Suprapubic skin (tissue), 4 donors: ENCODE measurements around the gene STK25. TPM values are rescaled to one million over a fixed set of nuclear protein-coding genes. Genes with fewer than 3 reads are reported as not detected.

Experiments used
- DNase-seq, 2 donors: peaks; one replicate each; pipeline ENCODE4 v3.0.0-alpha.2; 2019; ENCODE audit warnings: low spot score in 2 of 2
- H3K27ac ChIP-seq: fragments of 200-600 bp; sonication (generic); one replicate; pipeline ENCODE4 v1.5.1; 2019
- H3K27me3 ChIP-seq: fragments of 200-600 bp; sonication (generic); one replicate; pipeline ENCODE4 v1.5.1; 2019
- H3K36me3 ChIP-seq: fragments of 200-600 bp; sonication (generic); one replicate; pipeline ENCODE4 v1.5.1; 2019
- H3K4me1 ChIP-seq: fragments of 200-600 bp; sonication (generic); one replicate; pipeline ENCODE4 v1.5.1; 2019
- H3K4me3 ChIP-seq: fragments of 200-600 bp; sonication (generic); one replicate; pipeline ENCODE4 v1.5.1; 2019; ENCODE audit warnings: mild to moderate bottlenecking
- H3K9me3 ChIP-seq: fragments of 200-600 bp; sonication (generic); one replicate; pipeline ENCODE4 v1.5.1; 2019
- CTCF ChIP-seq, 2 donors: fragments of 200-600 bp in 1 of 2; fragments of 450-650 bp in 1 of 2; sonication (generic) in 1 of 2; IDR thresholded peaks; one replicate each; pipeline ENCODE4 v1.5.1; 2016 to 2019; ENCODE audit warnings: antibody characterized with exemption in 2 of 2, mild to moderate bottlenecking in 1 of 2, moderate library complexity in 1 of 2
- EP300 ChIP-seq: sonication (generic); formaldehyde crosslinking; IDR thresholded peaks from one replicate; pipeline ENCODE4 v1.6.1; 2017; ENCODE audit warnings: antibody characterized with exemption
- POLR2A ChIP-seq, 2 donors: fragments of 450-650 bp; IDR thresholded peaks; one replicate each; pipeline ENCODE4 v1.6.1; 2017; ENCODE audit warnings: antibody characterized with exemption in 2 of 2, mild to moderate bottlenecking in 2 of 2, moderate library complexity in 2 of 2
- POLR2AphosphoS5 ChIP-seq, 3 donors: sonication (generic); formaldehyde crosslinking; IDR thresholded peaks; one replicate each; pipeline ENCODE4 v1.6.1; 2017; ENCODE audit warnings: antibody characterized with exemption in 3 of 3
- WGBS: methylation state at CpG from one replicate; pipeline ENCODE4 v1.1.5; 2018; 5-methylcytosine and 5-hydroxymethylcytosine counted together
- total RNA-seq, 4 donors: library from RNA; depleted of rRNA; stranded (reverse); fragments of >200 nt; gene quantifications; one replicate each; pipeline ENCODE4 v1.1.0, GENCODE V29; 2016

STK25 gene
- total RNA-seq, 4 donors from 2014 or later = 131 to 232 (median 147) TPM

GRCh38 chr2:241493092-241493491 lies 15.3 kb downstream of the STK25 start:
- WGBS = 84% methylated on average over 10 of the region's 10 CpGs
- Histone ChIP-seq H3K27me3 (no peaks in the 10 kb centered on the region), H3K36me3 (peaks cover 75% of the 10 kb centered on the region), H3K4me3 (no peak overlapping the region), H3K9me3 (no peaks in the 10 kb centered on the region), H3K27ac (no peak overlapping the region), H3K4me1 (peaks cover 6% of the 10 kb centered on the region)
- TF ChIP-seq POLR2A (IDR thresholded peaks at IDR 0.05) = no peak
- no peak for TF ChIP-seq CTCF (IDR thresholded peaks at IDR 0.05)
- no peak for TF ChIP-seq EP300
- no peak for TF ChIP-seq POLR2AphosphoS5 (IDR thresholded peaks at IDR 0.05)
- no peak for DNase-seq

DNA sequence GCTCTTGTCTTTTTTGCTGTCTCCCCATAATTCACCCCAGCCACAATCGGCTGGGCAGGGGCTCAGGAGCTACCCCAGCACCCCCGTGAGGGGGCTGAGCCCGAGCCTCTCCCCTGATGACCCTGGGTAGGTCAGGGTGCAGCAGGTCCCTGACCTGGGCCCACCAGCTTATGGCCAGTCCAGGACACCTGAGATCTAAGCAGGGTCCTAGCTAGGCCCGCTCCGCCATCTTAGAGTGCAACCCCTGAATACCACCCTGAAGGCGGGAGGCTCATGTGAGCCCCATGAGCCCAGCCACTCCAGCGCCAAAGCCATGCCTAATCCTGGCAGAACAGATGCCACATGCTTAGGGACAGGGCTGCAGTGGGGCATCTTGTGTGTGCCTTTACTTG lies 16.2 kb downstream of the STK25 start:
- Histone ChIP-seq H3K27ac (no peak overlapping the region), H3K36me3 (peaks cover 66% of the 10 kb centered on the region), H3K9me3 (no peaks in the 10 kb centered on the region), H3K27me3 (no peaks in the 10 kb centered on the region), H3K4me3 (no peak overlapping the region), H3K4me1 (peaks cover 6% of the 10 kb centered on the region)
- DNase-seq = no peak
- 96% methylated on average over 5 of the region's 7 CpGs for WGBS
- no peak for TF ChIP-seq CTCF (IDR thresholded peaks at IDR 0.05)
- no peak for TF ChIP-seq POLR2AphosphoS5 (IDR thresholded peaks at IDR 0.05)
- no peak for TF ChIP-seq POLR2A (IDR thresholded peaks at IDR 0.05)
- TF ChIP-seq EP300 = no peak

DNA sequence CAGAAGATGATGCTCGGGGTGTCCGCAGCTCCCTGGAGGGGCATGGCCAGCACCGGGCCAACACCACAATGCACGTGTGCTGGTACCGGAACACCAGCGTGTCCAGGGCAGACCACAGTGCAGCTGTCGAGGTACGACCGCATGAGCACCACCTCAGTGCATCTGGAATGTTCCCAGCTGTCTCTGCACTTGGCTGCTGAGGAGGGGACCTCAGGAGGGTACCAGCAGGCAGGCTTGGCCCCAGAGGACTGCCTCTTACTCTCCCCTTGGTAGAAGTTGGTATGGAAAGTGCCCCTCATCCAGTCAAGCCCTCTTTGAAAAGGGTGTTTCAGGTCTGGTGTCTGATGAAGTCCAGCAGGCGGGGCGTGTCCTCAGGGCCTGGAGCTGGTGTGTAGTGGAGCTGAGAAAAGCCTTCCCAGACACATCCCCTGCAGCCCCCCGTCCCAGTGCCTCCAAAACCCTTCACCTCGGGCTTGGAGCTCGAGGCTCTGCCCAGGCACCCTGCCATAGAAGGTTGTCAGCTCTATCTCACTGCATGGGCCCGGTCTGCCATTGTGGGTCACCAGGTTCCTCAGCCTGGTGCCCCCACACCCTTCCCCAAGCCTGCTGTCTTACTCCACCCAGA lies 16.7 kb downstream of the STK25 start:
- no peaks in the 10 kb centered on the region for H3K27me3 ChIP-seq
- DNase-seq = no peak
- H3K4me1 ChIP-seq = peaks cover 6% of the 10 kb centered on the region
- 87% methylated on average over 8 of the region's 15 CpGs for WGBS
- H3K4me3 ChIP-seq = no peak overlapping the region
- peaks cover 66% of the 10 kb centered on the region for H3K36me3 ChIP-seq
- H3K9me3 ChIP-seq = no peaks in the 10 kb centered on the region
- TF ChIP-seq EP300 = no peak
- TF ChIP-seq POLR2A (IDR thresholded peaks at IDR 0.05) = no peak
- TF ChIP-seq POLR2AphosphoS5 (IDR thresholded peaks at IDR 0.05) = no peak
- TF ChIP-seq CTCF (IDR thresholded peaks at IDR 0.05) = no peak
- no peak overlapping the region for H3K27ac ChIP-seq

GRCh38 chr2:241490825-241491506 lies 17.4 kb downstream of the STK25 start:
- Histone ChIP-seq H3K27me3 (no peaks in the 10 kb centered on the region), H3K4me3 (no peak overlapping the region), H3K4me1 (peaks cover 6% of the 10 kb centered on the region), H3K27ac (no peak overlapping the region), H3K36me3 (peaks cover 62% of the 10 kb centered on the region), H3K9me3 (no peaks in the 10 kb centered on the region)
- WGBS = 67% methylated on average over 12 of the region's 16 CpGs
- DNase-seq = no peak
- TF ChIP-seq EP300 (no peak), CTCF (IDR thresholded peaks at IDR 0.05) (no peak), POLR2AphosphoS5 (IDR thresholded peaks at IDR 0.05) (no peak)

DNA sequence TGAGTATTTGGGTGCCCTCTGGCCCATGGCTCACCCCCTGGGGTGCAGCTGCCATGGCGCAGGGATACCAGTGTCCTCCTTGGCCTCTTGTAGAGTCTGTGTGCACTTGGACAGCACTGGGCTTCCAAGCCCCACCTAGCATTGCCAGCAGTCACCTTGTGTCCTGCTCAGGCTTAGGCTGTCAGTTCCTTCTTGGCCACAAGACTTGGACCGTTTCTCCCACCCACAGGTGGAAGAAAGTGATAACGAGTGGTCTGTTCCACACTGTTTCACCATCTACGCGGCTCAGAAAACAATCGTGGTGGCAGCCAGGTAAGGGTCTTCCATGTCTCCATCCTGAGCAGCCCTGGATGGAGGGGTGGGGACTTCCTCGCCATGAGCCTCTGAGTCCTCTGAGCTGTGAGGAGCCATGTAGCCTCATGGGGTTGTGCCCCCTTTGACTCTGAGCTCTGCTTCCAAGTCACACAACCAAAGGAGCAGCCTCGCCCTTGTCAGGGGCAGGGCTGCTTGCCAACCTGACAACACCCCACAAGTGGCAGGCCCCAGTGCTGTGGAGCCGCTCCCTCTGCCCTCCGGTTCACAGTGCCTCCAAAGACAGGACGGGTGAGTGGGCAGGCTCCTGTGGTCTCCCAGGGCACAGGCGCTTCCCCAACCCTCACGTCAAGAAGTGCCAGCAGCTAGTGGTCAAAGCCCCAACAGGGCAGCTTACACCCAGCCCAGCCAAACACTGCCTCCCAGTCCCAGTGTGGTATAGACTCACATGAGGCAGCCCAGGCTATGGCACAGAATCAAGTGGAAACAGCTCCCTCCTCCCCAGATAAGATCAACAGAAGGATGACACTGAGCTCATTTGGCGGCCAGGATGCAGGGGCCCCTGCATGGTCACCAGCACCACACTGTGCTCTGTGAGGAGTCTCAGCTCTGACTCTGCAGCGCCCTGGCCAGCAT lies 18.4 kb downstream of the STK25 start:
- no peak for DNase-seq
- no peak for TF ChIP-seq POLR2A (IDR thresholded peaks at IDR 0.05)
- no peak for TF ChIP-seq EP300
- no peak for TF ChIP-seq CTCF (IDR thresholded peaks at IDR 0.05)
- no peak for TF ChIP-seq POLR2AphosphoS5 (IDR thresholded peaks at IDR 0.05)
- Histone ChIP-seq H3K9me3 (no peaks in the 10 kb centered on the region), H3K36me3 (peaks cover 53% of the 10 kb centered on the region), H3K4me1 (peaks cover 6% of the 10 kb centered on the region), H3K27ac (no peak overlapping the region), H3K27me3 (no peaks in the 10 kb centered on the region), H3K4me3 (no peak overlapping the region)
- WGBS = 82% methylated on average over 8 of the region's 15 CpGs
